ENCODE data around the gene MAN1A2.

DNA sequence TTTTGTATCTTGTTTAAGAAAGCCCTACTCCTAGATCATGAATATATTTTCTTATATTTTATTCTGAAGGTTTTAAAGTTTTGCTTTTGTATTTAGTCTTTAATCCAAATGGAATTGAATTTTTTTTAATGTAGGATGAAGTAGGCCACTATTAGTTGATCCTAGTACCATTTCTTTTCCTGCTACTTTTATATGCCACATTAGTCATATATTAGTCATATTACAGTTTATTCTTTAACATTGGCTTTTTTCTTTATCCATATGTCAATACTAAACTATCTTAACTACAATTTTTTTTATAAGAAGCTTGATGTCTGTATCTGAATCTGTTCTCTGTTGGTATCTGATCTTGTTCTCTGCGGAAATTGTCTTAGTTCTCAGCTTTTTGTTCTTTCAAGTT is 48.8 kb downstream of the MAN1A2 start:
- TF ChIP-seq, protein P1, sequence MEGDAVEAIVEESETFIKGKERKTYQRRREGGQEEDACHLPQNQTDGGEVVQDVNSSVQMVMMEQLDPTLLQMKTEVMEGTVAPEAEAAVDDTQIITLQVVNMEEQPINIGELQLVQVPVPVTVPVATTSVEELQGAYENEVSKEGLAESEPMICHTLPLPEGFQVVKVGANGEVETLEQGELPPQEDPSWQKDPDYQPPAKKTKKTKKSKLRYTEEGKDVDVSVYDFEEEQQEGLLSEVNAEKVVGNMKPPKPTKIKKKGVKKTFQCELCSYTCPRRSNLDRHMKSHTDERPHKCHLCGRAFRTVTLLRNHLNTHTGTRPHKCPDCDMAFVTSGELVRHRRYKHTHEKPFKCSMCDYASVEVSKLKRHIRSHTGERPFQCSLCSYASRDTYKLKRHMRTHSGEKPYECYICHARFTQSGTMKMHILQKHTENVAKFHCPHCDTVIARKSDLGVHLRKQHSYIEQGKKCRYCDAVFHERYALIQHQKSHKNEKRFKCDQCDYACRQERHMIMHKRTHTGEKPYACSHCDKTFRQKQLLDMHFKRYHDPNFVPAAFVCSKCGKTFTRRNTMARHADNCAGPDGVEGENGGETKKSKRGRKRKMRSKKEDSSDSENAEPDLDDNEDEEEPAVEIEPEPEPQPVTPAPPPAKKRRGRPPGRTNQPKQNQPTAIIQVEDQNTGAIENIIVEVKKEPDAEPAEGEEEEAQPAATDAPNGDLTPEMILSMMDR (IDR thresholded peaks at IDR 0.05; ENCODE audit: borderline replicate concordance, extremely low read depth, low read length, poor library complexity, severe bottlenecking) = no peak
- TF ChIP-seq EZH2 (IDR thresholded peaks at IDR 0.05; ENCODE audit: borderline replicate concordance, low read depth, low read length, severe bottlenecking) = no peak

Measured in DND-41 (cell line).